Neural cell (in vitro differentiated cells): ENCODE results near the gene EXOC2. TPM values are rescaled to one million over a fixed set of nuclear protein-coding genes. Genes with fewer than 3 reads are reported as not detected.

ENCODE experiments used
- H2AFZ ChIP-seq: fragments of 200-600, 300-800 bp; sonication (generic), shearing (Covaris generic); 2 replicates; pipeline ENCODE4 v1.6.0; 2014; ENCODE audit warnings: low read depth, mild to moderate bottlenecking, antibody characterized with exemption, low read length, moderate library complexity
- H3F3A ChIP-seq: fragments of 200-600 bp; shearing (Covaris generic); 2 replicates; pipeline ENCODE4 v1.6.1; 2016; ENCODE audit warnings: mild to moderate bottlenecking, moderate library complexity, mixed read lengths, antibody characterized with exemption, low read length; ENCODE audit not compliant: insufficient read depth, poor library complexity, severe bottlenecking
- H3K27ac ChIP-seq: fragments of 200-600, 300-800 bp; sonication (generic), shearing (Covaris generic); 2 replicates; pipeline ENCODE4 v1.5.1; 2014; ENCODE audit warnings: mild to moderate bottlenecking, low read length, moderate library complexity
- H3K27me3 ChIP-seq: fragments of 300-800, 200-600 bp; sonication (generic), shearing (Covaris generic); 2 replicates; pipeline ENCODE4 v1.6.0; 2014; ENCODE audit warnings: mild to moderate bottlenecking, low read depth, low read length, moderate library complexity; ENCODE audit not compliant: insufficient read depth
- H3K36me3 ChIP-seq: fragments of 300-800, 200-600 bp; sonication (generic), shearing (Covaris generic); 2 replicates; pipeline ENCODE4 v1.5.1; 2014; ENCODE audit warnings: mild to moderate bottlenecking, antibody characterized with exemption, low read length, moderate library complexity; ENCODE audit not compliant: insufficient read depth
- H3K4me2 ChIP-seq: fragments of 300-800, 200-600 bp; sonication (generic), shearing (Covaris generic); 2 replicates; pipeline ENCODE4 v1.6.0; 2014; ENCODE audit warnings: mild to moderate bottlenecking, low read length
- H3K4me3 ChIP-seq: fragments of 300-800, 200-600 bp; sonication (generic), shearing (Covaris generic); 2 replicates; pipeline ENCODE4 v1.5.1; 2014; ENCODE audit warnings: mild to moderate bottlenecking, low read length, moderate library complexity
- H3K79me2 ChIP-seq: fragments of 200-600 bp; shearing (Covaris generic); replicated peaks from 2 replicates; pipeline ENCODE4 v1.6.0; 2014; ENCODE audit warnings: mild to moderate bottlenecking, low read length, moderate library complexity; ENCODE audit not compliant: insufficient read depth
- H3K9ac ChIP-seq: fragments of 300-800, 200-600 bp; sonication (generic), shearing (Covaris generic); 2 replicates; pipeline ENCODE4 v1.6.1; 2016; ENCODE audit warnings: mild to moderate bottlenecking, low read length, mixed read lengths
- H3K9me2 ChIP-seq: fragments of 200-600 bp; shearing (Covaris generic); 2 replicates; pipeline ENCODE4 v1.6.1; 2016; ENCODE audit warnings: mild to moderate bottlenecking, low read length, mixed read lengths; ENCODE audit not compliant: insufficient read depth
- H3K9me3 ChIP-seq: fragments of 200-600, 300-800 bp; sonication (generic), shearing (Covaris generic); 2 replicates; pipeline ENCODE4 v1.6.1; 2016; ENCODE audit warnings: mild to moderate bottlenecking, mixed run types, low read length, moderate library complexity, mixed read lengths
- H4K20me1 ChIP-seq: fragments of 200-600 bp; shearing (Covaris generic); 2 replicates; pipeline ENCODE4 v1.6.1; 2016; ENCODE audit warnings: mild to moderate bottlenecking, mixed run types; ENCODE audit not compliant: insufficient read depth
- CTCF ChIP-seq: fragments of 450-650 bp; IDR thresholded peaks from 2 replicates; pipeline ENCODE4 v1.5.1; 2014; ENCODE audit warnings: antibody characterized with exemption, mild to moderate bottlenecking, moderate library complexity; ENCODE audit not compliant: poor library complexity, severe bottlenecking
- EP300 ChIP-seq: fragments of 450-650 bp; conservative IDR thresholded peaks from 2 replicates; pipeline ENCODE4 v1.6.1; 2014; ENCODE audit warnings: antibody characterized with exemption, mild to moderate bottlenecking, moderate library complexity; ENCODE audit not compliant: poor library complexity, severe bottlenecking
- EZH2 ChIP-seq: fragments of 200-600, 300-800 bp; shearing (Covaris generic), sonication (generic); IDR thresholded peaks from 2 replicates; pipeline ENCODE4 v1.6.1; 2014; ENCODE audit warnings: antibody characterized with exemption, low read length, borderline replicate concordance, mild to moderate bottlenecking; ENCODE audit not compliant: insufficient read depth, poor library complexity, severe bottlenecking
- MXI1 ChIP-seq: fragments of 450-650 bp; conservative IDR thresholded peaks from 2 replicates; pipeline ENCODE4 v1.6.1; 2014; ENCODE audit warnings: antibody characterized with exemption, mild to moderate bottlenecking; ENCODE audit not compliant: poor library complexity, severe bottlenecking
- POLR2AphosphoS5 ChIP-seq: IDR thresholded peaks from 2 replicates; pipeline ENCODE4 v1.6.1; 2012
- RAD21 ChIP-seq: fragments of 450-650 bp; conservative IDR thresholded peaks from 2 replicates; pipeline ENCODE4 v1.6.1; 2014; ENCODE audit warnings: antibody characterized with exemption, mild to moderate bottlenecking, moderate library complexity
- REST ChIP-seq: IDR thresholded peaks from 2 replicates; pipeline ENCODE4 v1.6.1; 2012; ENCODE audit warnings: borderline replicate concordance
- SMC3 ChIP-seq: fragments of 450-650 bp; conservative IDR thresholded peaks from 2 replicates; pipeline ENCODE4 v1.6.1; 2014; ENCODE audit warnings: antibody characterized with exemption, mild to moderate bottlenecking, moderate library complexity; ENCODE audit not compliant: poor library complexity
- TAF1 ChIP-seq: IDR thresholded peaks from 2 replicates; pipeline ENCODE4 v1.6.1; 2012; ENCODE audit warnings: low read depth
- polyA plus RNA-seq: library from polyadenylated mRNA; depleted of rRNA; stranded (reverse); fragments of >200 nt; gene quantifications from 2 replicates; pipeline ENCODE4 v1.2.3, GENCODE V29; 2014

Gene EXOC2
- polyA plus RNA-seq, 1 donor from 2014 or later = 38.6 TPM

GRCh38 chr6:652865-653264 lies 40.1 kb downstream of the EXOC2 start:
- TF ChIP-seq TAF1 (no peak), EP300 (no peak), MXI1 (no peak), EZH2 (no peak), SMC3 (no peak), POLR2AphosphoS5 (no peak), REST (no peak), RAD21 (no peak), CTCF (no peak)
- Histone ChIP-seq H3K9me3 (peaks cover 4% of the 10 kb centered on the region), H3K79me2 (peaks cover 4% of the 10 kb centered on the region)

GRCh38 chr6:650098-650497 lies 42.8 kb downstream of the EXOC2 start:
- H3K9ac ChIP-seq = no peak overlapping the region
- no peaks in the 10 kb centered on the region for H4K20me1 ChIP-seq
- no peaks in the 10 kb centered on the region for H3K27me3 ChIP-seq
- no peak overlapping the region for H3K4me2 ChIP-seq
- no peaks in the 10 kb centered on the region for H3K9me3 ChIP-seq
- no peaks in the 10 kb centered on the region for H3F3A ChIP-seq
- no peak overlapping the region for H2AFZ ChIP-seq
- no peaks in the 10 kb centered on the region for H3K79me2 ChIP-seq
- TF ChIP-seq EZH2 (no peak), REST (no peak), TAF1 (no peak), EP300 (no peak), SMC3 (no peak), CTCF (no peak), POLR2AphosphoS5 (no peak), MXI1 (no peak), RAD21 (no peak)
- no peak overlapping the region for H3K4me3 ChIP-seq
- no peaks in the 10 kb centered on the region for H3K9me2 ChIP-seq
- H3K36me3 ChIP-seq = no peaks in the 10 kb centered on the region
- no peak overlapping the region for H3K27ac ChIP-seq

More at GRCh38 chr6:652865-653264, 40.1 kb downstream of the EXOC2 start:
- no peak overlapping the region for H3K4me3 ChIP-seq
- H3K9me2 ChIP-seq = no peaks in the 10 kb centered on the region
- no peaks in the 10 kb centered on the region for H4K20me1 ChIP-seq
- no peaks in the 10 kb centered on the region for H3K27me3 ChIP-seq
- no peak overlapping the region for H3K27ac ChIP-seq
- no peak overlapping the region for H2AFZ ChIP-seq
- no peaks in the 10 kb centered on the region for H3F3A ChIP-seq
- peaks cover 5% of the 10 kb centered on the region for H3K36me3 ChIP-seq
- no peak overlapping the region for H3K9ac ChIP-seq
- H3K4me2 ChIP-seq = no peak overlapping the region
